HCT116 (cell line): ENCODE data around the gene IP6K3. TPM values are rescaled to one million over a fixed set of nuclear protein-coding genes. Genes with fewer than 3 reads are reported as not detected.

Experiments
- ATAC-seq: fragments of 200-7000 bp; cut with Tn5 transposase; 2 replicates; pipeline ENCODE4 v1.9.1; 2020; ENCODE audit warnings: mild to moderate bottlenecking, moderate library complexity
- BruUV-seq: library from RNA; stranded (reverse); fragments of 400-500 nt; replicated peaks from 2 replicates; lab custom pipeline; 2021; lab: Mats Ljungman, UMichigan
- CTCF ChIA-PET: fragments of 300-600 bp; sonication (Branson Sonifier 250); formaldehyde crosslinking; loops from one replicate; lab custom pipeline; 2021; ENCODE audit warnings: antibody characterized with exemption; lab: Charles Lee
- POLR2A ChIA-PET: fragments of 300-600, 350-600 bp; sonication (Branson Sonifier 250); formaldehyde crosslinking; loops from one replicate; lab custom pipeline; 2021; ENCODE audit warnings: antibody characterized with exemption; lab: Charles Lee
- RAD21 ChIA-PET, 2 experiments: fragments of 300-600 bp; sonication (Branson Sonifier 250); formaldehyde crosslinking; loops; one replicate each; lab custom pipeline; 2023; ENCODE audit warnings: low total read pairs in 2 of 2; ENCODE audit not compliant: uncharacterized antibody in 2 of 2, unreplicated experiment in 2 of 2, low non-redundant PET in 1 of 2; lab: Charles Lee
- DNase-seq: peaks from one replicate; pipeline ENCODE4 v3.0.0-alpha.2; 2010; ENCODE audit warnings: low read depth, low spot score
- H2AFZ ChIP-seq: fragments of 200-600 bp; shearing (Covaris generic), sonication (generic); 2 replicates; pipeline ENCODE4 v1.6.1; 2017; ENCODE audit warnings: low read depth, mixed run types, mixed read lengths, antibody characterized with exemption, low read length; ENCODE audit not compliant: poor library complexity, severe bottlenecking
- H3K27ac ChIP-seq: 2 replicates; pipeline ENCODE4 v1.5.1; 2012; ENCODE audit warnings: low read depth, low read length
- H3K27me3 ChIP-seq: fragments of 200-600 bp; sonication (generic); 2 replicates; pipeline ENCODE4 v1.6.1; 2016; ENCODE audit warnings: mixed run types, low read length, mixed read lengths; ENCODE audit not compliant: insufficient read depth
- H3K36me3 ChIP-seq, 2 experiments: fragments of 200-500 bp in 1 of 2; fragments of 200-600 bp in 1 of 2; sonication (Bioruptor generic) in 1 of 2; sonication (generic) in 1 of 2; 2 replicates each; pipeline versions ENCODE4 v1.5.1 to v1.6.1; 2014 to 2016; ENCODE audit warnings: low read length in 2 of 2, inconsistent platforms in 1 of 2, mixed read lengths in 1 of 2, mixed run types in 1 of 2; ENCODE audit not compliant: insufficient read depth in 2 of 2, control insufficient read depth in 1 of 2
- H3K4me1 ChIP-seq, 2 experiments: fragments of 200-600 bp in 1 of 2; sonication (generic) in 1 of 2; 2 replicates each; pipeline versions ENCODE4 v1.5.1 to v1.6.1; 2012 to 2017; ENCODE audit warnings: low read length in 2 of 2, inconsistent platforms in 1 of 2, mild to moderate bottlenecking in 1 of 2, mixed read lengths in 1 of 2, mixed run types in 1 of 2, moderate library complexity in 1 of 2; ENCODE audit not compliant: insufficient read depth in 2 of 2, control insufficient read depth in 1 of 2
- H3K4me2 ChIP-seq: fragments of 200-600 bp; sonication (generic); 2 replicates; pipeline ENCODE4 v1.6.1; 2017; ENCODE audit warnings: mixed run types, low read length, mixed read lengths
- H3K4me3 ChIP-seq, 2 experiments: fragments of 200-600 bp in 1 of 2; sonication (generic) in 1 of 2; replicated peaks in 1 of 2; 2 replicates each; pipeline ENCODE4 v1.5.1; 2011 to 2016; ENCODE audit warnings: low read length in 2 of 2, control low read depth in 1 of 2, low read depth in 1 of 2, mild to moderate bottlenecking in 1 of 2, mixed read lengths in 1 of 2, mixed run types in 1 of 2
- H3K79me2 ChIP-seq: fragments of 200-600 bp; sonication (generic); 2 replicates; pipeline ENCODE4 v1.6.1; 2017; ENCODE audit warnings: mild to moderate bottlenecking, mixed run types, low read length, moderate library complexity, mixed read lengths; ENCODE audit not compliant: insufficient read depth
- H3K9ac ChIP-seq: fragments of 200-600 bp; sonication (generic); 2 replicates; pipeline ENCODE4 v1.6.1; 2016; ENCODE audit warnings: low read length, mixed read lengths
- H3K9me2 ChIP-seq: fragments of 200-600 bp; sonication (generic), shearing (Covaris generic); 2 replicates; pipeline ENCODE4 v1.6.1; 2017; ENCODE audit warnings: mixed run types, mild to moderate bottlenecking, moderate library complexity; ENCODE audit not compliant: insufficient read depth
- H3K9me3 ChIP-seq, 2 experiments: fragments of 200-500 bp in 1 of 2; fragments of 200-600 bp in 1 of 2; sonication (Bioruptor generic) in 1 of 2; sonication (generic) in 1 of 2; 2 replicates each; pipeline ENCODE4 v1.6.1; 2014 to 2017; ENCODE audit warnings: low read length in 2 of 2, mixed read lengths in 2 of 2, inconsistent platforms in 1 of 2, low read depth in 1 of 2, mild to moderate bottlenecking in 1 of 2, mixed run types in 1 of 2, moderate library complexity in 1 of 2; ENCODE audit not compliant: control insufficient read depth in 1 of 2, insufficient read depth in 1 of 2
- H4K20me1 ChIP-seq: fragments of 200-600 bp; sonication (generic), shearing (Covaris generic); 2 replicates; pipeline ENCODE4 v1.6.1; 2017; ENCODE audit warnings: mixed run types, mild to moderate bottlenecking, moderate library complexity; ENCODE audit not compliant: insufficient read depth
- ATF3 ChIP-seq: IDR thresholded peaks from 2 replicates; pipeline ENCODE4 v1.6.1; 2012
- CBX3 ChIP-seq: IDR thresholded peaks from 2 replicates; pipeline ENCODE4 v1.6.1; 2012; ENCODE audit warnings: low read depth
- CEBPB ChIP-seq: IDR thresholded peaks from 2 replicates; pipeline ENCODE4 v1.6.1; 2012; ENCODE audit warnings: low read depth
- CTCF ChIP-seq, 3 experiments: fragments of 200-600 bp in 1 of 3; sonication (generic) in 1 of 3; IDR thresholded peaks in 2 of 3; conservative IDR thresholded peaks in 1 of 3; 2 replicates each; pipeline ENCODE4 v1.5.1; 2012 to 2017; ENCODE audit warnings: low read depth in 2 of 3, low read length in 2 of 3, antibody characterized with exemption in 1 of 3, borderline replicate concordance in 1 of 3, control low read depth in 1 of 3, mild to moderate bottlenecking in 1 of 3, mixed read lengths in 1 of 3, mixed run types in 1 of 3, moderate library complexity in 1 of 3; ENCODE audit not compliant: insufficient read depth in 1 of 3
- ELF1 ChIP-seq: IDR thresholded peaks from 2 replicates; pipeline ENCODE4 v1.6.1; 2012; ENCODE audit warnings: low read depth, borderline replicate concordance
- FOSL1 ChIP-seq: IDR thresholded peaks from 2 replicates; pipeline ENCODE4 v1.6.1; 2012; ENCODE audit warnings: low read depth
- JUND ChIP-seq: IDR thresholded peaks from 2 replicates; pipeline ENCODE4 v1.6.1; 2012
- MAX ChIP-seq: IDR thresholded peaks from 2 replicates; pipeline ENCODE4 v1.6.1; 2012
- POLR2A ChIP-seq: IDR thresholded peaks from 2 replicates; pipeline ENCODE4 v1.7.0; 2011; ENCODE audit warnings: borderline replicate concordance; ENCODE audit not compliant: insufficient read depth, insufficient read length; ENCODE audit errors: extremely low read depth
- POLR2AphosphoS5 ChIP-seq: IDR thresholded peaks from 2 replicates; pipeline ENCODE4 v1.6.1; 2011; ENCODE audit warnings: mild to moderate bottlenecking, low read depth, low read length, moderate library complexity
- RAD21 ChIP-seq: IDR thresholded peaks from 2 replicates; pipeline ENCODE4 v1.6.1; 2012; ENCODE audit warnings: low read depth, mild to moderate bottlenecking
- REST ChIP-seq: IDR thresholded peaks from 2 replicates; pipeline ENCODE4 v1.6.1; 2012; ENCODE audit warnings: low read depth
- SIN3A ChIP-seq: IDR thresholded peaks from 2 replicates; pipeline ENCODE4 v1.6.1; 2012; ENCODE audit warnings: low read depth
- TCF7L2 ChIP-seq: IDR thresholded peaks from 2 replicates; pipeline ENCODE4 v1.7.0; 2011; ENCODE audit warnings: borderline replicate concordance, inconsistent platforms; ENCODE audit not compliant: insufficient read depth, insufficient read length; ENCODE audit errors: extremely low read depth
- YY1 ChIP-seq: IDR thresholded peaks from 2 replicates; pipeline ENCODE4 v1.6.1; 2011; ENCODE audit warnings: low read length, low read depth, moderate library complexity, mild to moderate bottlenecking; ENCODE audit not compliant: insufficient replicate concordance; ENCODE audit errors: extremely low read depth
- ZFX ChIP-seq: fragments of 450-650 bp; IDR thresholded peaks from 2 replicates; pipeline ENCODE4 v1.6.1; 2017
- ZNF274 ChIP-seq: fragments of 200-500 bp; sonication (Bioruptor generic); IDR thresholded peaks from 2 replicates; pipeline ENCODE4 v1.6.1; 2014; ENCODE audit warnings: mild to moderate bottlenecking, low read depth, low read length, inconsistent platforms
- intact Hi-C: fragments of 100-400 bp; cut with micrococcal nuclease; formaldehyde crosslinking; loops from 2 replicates; pipeline ENCODE4 v1.10.0; 2022
- total RNA-seq: library from RNA; stranded (reverse); gene quantifications from one replicate; pipeline ENCODE4 v1.2.1, GENCODE V29; 2021; ENCODE audit not compliant: unreplicated experiment

The IP6K3 gene
- total RNA-seq, 1 experiment from 2014 or later: not detected

GRCh38 chr6:33708516-33709204 is 38.0 kb downstream of the IP6K3 start:
- no peak overlapping the region for H2AFZ ChIP-seq
- TF ChIP-seq ZFX (no peak), CTCF (IDR thresholded peaks at IDR 0.05 in 2 of 3, conservative IDR thresholded peaks at IDR 0.05 in 1 of 3; ENCODE audit: borderline replicate concordance in 1 of 3, insufficient read depth in 1 of 3, low read depth in 2 of 3, low read length in 2 of 3) (no peak), REST (no peak), POLR2A (no peak), ATF3 (no peak), CEBPB (no peak), ZNF274 (no peak), TCF7L2 (no peak), MAX (no peak), JUND (no peak), YY1 (no peak), ELF1 (no peak), SIN3A (no peak), POLR2AphosphoS5 (no peak), CBX3 (no peak), FOSL1 (no peak), RAD21 (no peak)
- TF ChIP-seq, all 23 proteins: peak for 0
- POLR2A ChIA-PET: no interaction called here
- Histone ChIP-seq H3K9ac (no peak overlapping the region), H3K4me3 (no peak overlapping the region), H3K9me2 (no peaks in the 10 kb centered on the region), H3K4me2 (no peak overlapping the region), H3K9me3 (no peaks in the 10 kb centered on the region), H3K4me1 (peaks cover 8 to 21% of the 10 kb centered on the region in 2 experiments; a peak in 3 of 4 replicates), H3K27me3 (no peaks in the 10 kb centered on the region), H4K20me1 (no peaks in the 10 kb centered on the region), H3K79me2 (peaks cover 39% of the 10 kb centered on the region), H3K27ac (no peak overlapping the region), H3K36me3 (peaks cover 2 to 37% of the 10 kb centered on the region in 2 experiments; a peak in 3 of 4 replicates)
- BruUV-seq: no TSS peak
- RAD21 ChIA-PET: no interaction called here
- CTCF ChIA-PET: interaction anchor here (1.4 kb wide), 1 partner anchor 8 kb away, joined by 6 read pairs; no protein-coding TSS in a partner anchor
- ATAC-seq (no peak), DNase-seq (no peak)
- intact Hi-C loops: no loop called here
